ENCODE data around the gene CAPZB.
A peak's percentile ranks its signal among the peaks of the same experiment; 100 is the strongest.

CAPZB gene

DNA sequence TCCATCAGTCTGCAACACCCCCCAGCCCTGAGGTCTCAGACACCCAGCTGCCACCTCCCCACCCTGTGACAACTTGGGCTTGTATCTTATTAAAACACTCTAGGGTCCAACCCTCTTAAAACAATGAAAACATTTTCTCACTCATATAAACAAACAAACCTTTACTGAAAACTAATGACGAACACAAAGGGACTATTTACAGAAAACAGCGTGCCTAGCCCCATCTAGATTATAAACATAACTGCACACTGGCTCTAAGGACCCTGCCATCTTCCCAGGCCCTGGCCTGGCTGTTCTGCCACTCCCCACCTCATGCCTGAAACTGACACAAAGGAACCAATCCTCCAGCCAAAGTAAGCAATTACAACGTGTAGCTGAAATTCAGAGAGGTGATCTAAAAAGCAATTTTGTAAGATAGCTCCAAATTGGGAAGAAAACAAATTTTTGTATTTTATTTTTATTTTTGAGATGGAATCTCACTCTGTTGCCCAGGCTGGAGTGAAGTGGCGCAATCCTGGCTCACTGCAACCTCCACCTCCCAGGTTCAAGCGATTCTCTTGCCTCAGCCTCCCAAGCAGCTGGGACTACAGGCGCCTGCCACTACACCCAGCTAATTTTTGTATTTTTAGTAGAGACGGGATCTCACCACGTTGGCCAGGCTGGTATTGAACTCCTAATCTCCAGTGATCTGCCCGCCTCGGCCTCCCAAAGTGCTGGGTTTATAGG is 40.9 kb downstream of the CAPZB start:
- DNase-seq (ENCODE audit: low read depth) = no peak
- TF ChIP-seq, protein P1, sequence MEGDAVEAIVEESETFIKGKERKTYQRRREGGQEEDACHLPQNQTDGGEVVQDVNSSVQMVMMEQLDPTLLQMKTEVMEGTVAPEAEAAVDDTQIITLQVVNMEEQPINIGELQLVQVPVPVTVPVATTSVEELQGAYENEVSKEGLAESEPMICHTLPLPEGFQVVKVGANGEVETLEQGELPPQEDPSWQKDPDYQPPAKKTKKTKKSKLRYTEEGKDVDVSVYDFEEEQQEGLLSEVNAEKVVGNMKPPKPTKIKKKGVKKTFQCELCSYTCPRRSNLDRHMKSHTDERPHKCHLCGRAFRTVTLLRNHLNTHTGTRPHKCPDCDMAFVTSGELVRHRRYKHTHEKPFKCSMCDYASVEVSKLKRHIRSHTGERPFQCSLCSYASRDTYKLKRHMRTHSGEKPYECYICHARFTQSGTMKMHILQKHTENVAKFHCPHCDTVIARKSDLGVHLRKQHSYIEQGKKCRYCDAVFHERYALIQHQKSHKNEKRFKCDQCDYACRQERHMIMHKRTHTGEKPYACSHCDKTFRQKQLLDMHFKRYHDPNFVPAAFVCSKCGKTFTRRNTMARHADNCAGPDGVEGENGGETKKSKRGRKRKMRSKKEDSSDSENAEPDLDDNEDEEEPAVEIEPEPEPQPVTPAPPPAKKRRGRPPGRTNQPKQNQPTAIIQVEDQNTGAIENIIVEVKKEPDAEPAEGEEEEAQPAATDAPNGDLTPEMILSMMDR (IDR thresholded peaks at IDR 0.05; ENCODE audit: low read length, missing control alignments) = no peak

GRCh38 chr1:19443326-19443725 is 42.0 kb downstream of the CAPZB start:
- TF ChIP-seq, protein P1 (IDR thresholded peaks at IDR 0.05; ENCODE audit: low read length, missing control alignments) = no peak
- no peak overlapping the region for H3K4me3 ChIP-seq (replicated peaks; ENCODE audit: low read depth, low read length)
- no peak for DNase-seq (ENCODE audit: low read depth)

More for the DNA sequence above, 40.9 kb downstream of the CAPZB start:
- H3K4me3 ChIP-seq (replicated peaks; ENCODE audit: low read depth, low read length) = no peak overlapping the region

DNA sequence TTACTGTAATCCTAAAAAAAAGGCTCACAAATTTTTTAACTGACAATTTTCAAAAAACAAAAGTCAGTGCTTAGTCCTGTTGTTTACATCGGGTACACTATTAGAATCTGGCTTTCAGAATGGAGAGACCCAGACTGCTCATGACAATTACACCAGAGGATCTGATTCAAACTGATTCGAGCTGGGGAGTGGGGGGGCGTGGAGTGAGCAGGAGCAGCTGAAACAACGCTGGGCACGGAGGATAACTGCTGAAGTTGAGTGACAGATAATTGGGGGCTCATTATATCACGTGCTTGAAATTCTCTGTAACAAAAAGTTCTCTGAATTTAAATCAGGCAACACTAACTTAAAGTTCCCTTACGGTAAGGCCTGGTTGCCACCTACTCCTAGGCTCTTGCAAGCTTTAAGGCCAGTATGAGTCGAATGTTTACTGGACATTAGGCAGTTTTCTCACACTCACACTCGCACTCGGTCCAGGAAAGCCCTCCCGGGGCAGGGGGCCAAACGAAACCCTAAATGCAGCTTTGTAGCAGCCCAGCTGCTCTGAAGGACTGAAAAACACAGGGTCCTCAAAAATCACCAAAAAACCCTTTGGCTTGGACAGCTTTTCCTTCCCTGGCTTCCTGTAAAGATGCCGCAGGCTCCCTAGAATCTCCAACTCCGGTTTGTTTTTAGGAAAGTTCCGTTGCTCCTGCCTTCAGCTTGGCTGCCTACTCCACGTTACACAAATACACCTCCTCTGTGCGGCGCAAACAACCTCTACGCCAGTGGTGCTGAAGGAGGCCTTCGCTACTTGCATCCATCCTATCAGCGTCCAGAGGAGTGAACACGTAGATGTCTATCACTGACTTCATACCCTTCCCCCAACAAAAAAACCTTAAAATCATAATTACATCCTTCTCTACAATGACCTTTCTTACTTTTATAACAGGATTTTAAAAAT is 42.9 kb downstream of the CAPZB start:
- TF ChIP-seq, protein P1 (IDR thresholded peaks at IDR 0.05; ENCODE audit: low read length, missing control alignments) = no peak
- no peak for DNase-seq (ENCODE audit: low read depth)
- no peak overlapping the region for H3K4me3 ChIP-seq (replicated peaks; ENCODE audit: low read depth, low read length)

DNA sequence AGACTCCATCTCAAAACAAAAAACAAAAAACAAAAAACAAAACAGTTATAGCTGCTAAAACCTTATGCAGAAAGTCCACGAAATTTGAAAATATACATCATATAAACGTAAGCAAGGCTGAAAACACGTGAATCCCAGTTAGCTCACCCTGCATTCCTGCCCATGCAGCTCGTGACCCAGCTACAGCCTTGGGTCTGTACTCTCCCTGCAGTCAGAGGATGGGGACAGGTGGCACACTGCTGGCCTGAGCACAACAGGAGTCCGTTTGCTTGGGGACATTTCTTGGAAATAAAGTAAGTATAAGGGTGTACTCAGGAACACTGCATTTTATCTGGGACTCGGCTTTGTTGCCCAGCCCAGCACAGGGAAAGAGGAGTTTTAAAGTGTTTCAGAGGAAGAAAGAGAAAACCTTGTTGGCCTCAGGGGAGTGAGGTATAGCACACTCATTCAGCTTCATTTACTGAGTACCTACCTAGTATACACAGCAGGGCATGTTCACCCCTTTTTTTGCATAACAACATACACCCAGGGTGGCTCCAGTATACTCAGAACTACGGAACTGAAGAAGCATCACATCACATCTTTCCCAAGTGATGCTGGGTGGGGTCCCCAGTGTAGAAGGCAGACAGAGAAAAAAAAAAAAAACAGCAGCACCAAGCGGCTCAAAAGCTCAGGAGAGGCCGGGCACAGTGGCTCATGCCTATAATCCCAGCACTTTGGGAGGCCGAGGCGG is 44.1 kb downstream of the CAPZB start:
- no peak for DNase-seq (ENCODE audit: low read depth)
- TF ChIP-seq, protein P1 (IDR thresholded peaks at IDR 0.05; ENCODE audit: low read length, missing control alignments) = no peak
- no peak overlapping the region for H3K4me3 ChIP-seq (replicated peaks; ENCODE audit: low read depth, low read length)

DNA sequence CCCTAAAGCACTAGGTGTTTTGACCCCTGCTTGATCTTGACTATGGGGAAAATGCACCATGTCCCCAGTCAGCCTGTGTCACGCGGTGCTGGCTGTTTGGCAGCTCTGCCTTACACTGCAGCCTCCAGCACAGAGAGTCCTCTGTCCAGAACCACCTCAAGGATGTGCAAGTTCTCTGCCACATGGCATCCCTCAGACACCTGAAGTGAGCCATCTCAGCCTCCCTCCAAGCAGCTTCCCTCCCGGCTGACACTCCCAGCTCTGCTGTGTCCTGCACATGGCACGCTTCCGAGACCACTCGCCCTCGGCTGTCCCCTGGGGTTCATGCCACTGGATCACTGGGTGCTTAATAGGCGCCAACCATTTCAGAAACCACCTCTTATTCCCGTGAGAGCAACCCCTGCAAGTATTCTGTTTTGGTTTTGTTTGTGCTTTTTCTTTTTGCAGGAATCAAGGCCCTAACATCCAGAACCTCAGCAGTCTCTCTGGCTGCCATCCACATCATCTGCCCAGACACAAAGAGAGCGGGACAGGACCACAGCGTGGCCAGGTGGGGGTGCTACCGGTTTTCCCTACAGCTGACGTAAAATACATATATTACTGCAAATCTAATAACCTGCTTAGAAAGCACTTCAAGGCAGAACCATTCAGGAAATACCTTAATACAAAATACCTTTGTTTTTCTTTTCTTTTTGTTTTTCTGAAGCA is 45.7 kb downstream of the CAPZB start:
- no peak overlapping the region for H3K4me3 ChIP-seq (replicated peaks; ENCODE audit: low read depth, low read length)
- TF ChIP-seq, protein P1 (IDR thresholded peaks at IDR 0.05; ENCODE audit: low read length, missing control alignments) = peak; percentile 11
- peak; percentile 41 for DNase-seq (ENCODE audit: low read depth)

GRCh38 chr1:19438516-19439195 is 46.7 kb downstream of the CAPZB start:
- TF ChIP-seq, protein P1 (IDR thresholded peaks at IDR 0.05; ENCODE audit: low read length, missing control alignments) = no peak
- no peak overlapping the region for H3K4me3 ChIP-seq (replicated peaks; ENCODE audit: low read depth, low read length)
- DNase-seq (ENCODE audit: low read depth) = no peak

All from fibroblast of pulmonary artery (primary cell).